HG03354 (cell line): ENCODE measurements around the gene ANXA6.
A peak's percentile ranks its signal among the peaks of the same experiment; 100 is the strongest.
"Not testable (repeated sequence)": the region's sequence is repeated elsewhere in the genome, so short reads cannot be mapped to it uniquely, and the experiment has no call there.

Experiments
- ATAC-seq: cut with Tn5 transposase; IDR thresholded peaks from one replicate; pipeline ENCODE4 v1.9.1; 2021; ENCODE audit warnings: mild to moderate bottlenecking; ENCODE audit not compliant: unreplicated experiment, poor library complexity, severe bottlenecking

The ANXA6 gene

DNA sequence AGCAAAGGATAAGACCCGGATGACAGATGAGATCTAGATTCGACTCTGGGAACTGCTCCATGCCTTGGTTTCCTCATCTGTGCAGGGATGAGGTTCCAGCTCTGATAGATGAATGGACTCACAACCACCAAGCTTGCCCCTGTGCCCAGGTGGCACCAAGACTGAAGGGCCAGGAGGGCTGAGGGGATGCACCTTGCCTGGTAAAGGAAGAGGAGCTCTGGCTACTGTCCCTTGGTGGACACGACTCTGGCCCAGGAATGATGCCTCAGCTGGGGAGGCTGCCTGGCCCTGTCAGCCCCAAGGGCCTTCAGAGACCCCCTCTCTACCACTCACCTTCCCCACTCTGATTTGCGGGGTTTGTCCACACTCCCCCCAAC is 24.9 kb upstream of the ANXA6 start:
- no peak for ATAC-seq

GRCh38 chr5:151181818-151182523 is 24.4 kb upstream of the ANXA6 start:
- ATAC-seq = no peak

- no peak for ATAC-seq
Measured at GRCh38 chr5:151180291-151180690, 22.7 kb upstream of the ANXA6 start.

- ATAC-seq = no peak
Measured at GRCh38 chr5:151179489-151179840, 21.9 kb upstream of the ANXA6 start.

DNA sequence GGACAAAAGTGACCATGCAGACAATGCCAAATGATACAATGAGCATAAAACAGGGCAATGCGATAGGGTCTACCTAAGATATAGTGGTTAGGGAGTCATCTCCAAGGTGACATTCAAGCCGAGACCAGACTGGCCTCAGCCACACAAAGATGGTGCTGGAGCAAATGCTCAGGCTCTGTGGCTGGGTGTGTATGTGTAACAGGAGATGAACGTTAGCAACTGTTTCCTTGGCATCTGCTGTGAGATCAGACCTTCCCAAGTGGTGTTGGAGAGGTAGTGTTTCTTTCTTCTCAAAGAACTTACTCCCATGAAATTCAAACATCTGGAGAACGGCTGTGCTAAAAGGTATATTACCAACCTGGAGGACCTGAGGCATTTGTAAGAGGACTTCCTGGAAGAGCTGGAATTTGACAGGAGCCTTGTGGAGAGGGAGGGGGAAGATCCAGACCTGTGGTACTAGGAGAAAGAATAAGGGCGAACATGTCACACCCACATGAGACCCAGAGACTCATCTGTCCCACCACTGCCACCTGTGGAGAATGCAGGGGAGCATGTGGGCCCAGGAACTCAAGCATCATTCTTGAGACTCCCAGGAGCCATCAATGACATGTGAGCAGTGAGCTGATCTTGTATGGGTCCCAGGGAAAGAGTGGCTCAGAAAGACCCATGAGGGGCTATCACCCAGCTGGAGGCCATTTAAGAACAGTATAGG is 21.4 kb upstream of the ANXA6 start:
- ATAC-seq = no peak

DNA sequence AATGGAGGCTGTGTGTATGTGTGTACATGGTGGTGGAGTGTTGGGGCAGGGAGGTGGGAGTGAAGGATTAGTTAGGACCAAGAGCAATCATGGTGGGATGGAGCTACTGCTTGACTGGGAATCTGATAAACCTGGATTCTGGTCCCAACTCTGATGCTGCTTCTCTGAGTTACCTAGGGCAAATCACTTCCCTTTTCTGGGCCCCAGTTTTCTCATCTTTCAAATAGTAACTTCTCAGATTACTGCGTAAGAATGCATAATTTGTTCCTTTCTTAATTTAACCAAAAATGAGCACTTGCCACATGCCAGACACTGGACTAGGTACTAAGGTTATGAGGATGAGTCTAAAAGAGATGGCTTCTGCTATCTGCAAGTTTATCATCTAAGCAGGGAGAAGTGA is 20.8 kb upstream of the ANXA6 start:
- ATAC-seq = no peak

DNA sequence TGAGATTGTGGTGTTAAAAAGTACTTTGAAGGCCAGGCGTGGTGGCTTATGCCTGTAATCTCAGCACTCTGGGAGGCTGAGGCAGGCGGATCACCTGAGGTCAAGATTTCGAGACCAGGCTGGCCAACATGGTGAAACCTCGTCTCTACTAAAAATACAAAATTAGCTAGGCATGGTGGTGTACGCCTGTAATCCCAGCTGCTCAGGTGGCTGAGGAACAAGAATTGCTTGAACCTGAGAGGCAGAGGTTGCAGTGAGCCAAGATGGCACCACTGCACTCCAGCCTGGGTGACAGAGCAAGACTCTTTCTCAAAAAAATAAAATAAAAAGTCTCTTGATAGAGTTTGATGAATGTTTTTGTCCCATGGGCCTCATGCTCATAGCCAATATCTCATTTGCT is 18.7 kb upstream of the ANXA6 start:
- not testable (repeated sequence) for ATAC-seq

DNA sequence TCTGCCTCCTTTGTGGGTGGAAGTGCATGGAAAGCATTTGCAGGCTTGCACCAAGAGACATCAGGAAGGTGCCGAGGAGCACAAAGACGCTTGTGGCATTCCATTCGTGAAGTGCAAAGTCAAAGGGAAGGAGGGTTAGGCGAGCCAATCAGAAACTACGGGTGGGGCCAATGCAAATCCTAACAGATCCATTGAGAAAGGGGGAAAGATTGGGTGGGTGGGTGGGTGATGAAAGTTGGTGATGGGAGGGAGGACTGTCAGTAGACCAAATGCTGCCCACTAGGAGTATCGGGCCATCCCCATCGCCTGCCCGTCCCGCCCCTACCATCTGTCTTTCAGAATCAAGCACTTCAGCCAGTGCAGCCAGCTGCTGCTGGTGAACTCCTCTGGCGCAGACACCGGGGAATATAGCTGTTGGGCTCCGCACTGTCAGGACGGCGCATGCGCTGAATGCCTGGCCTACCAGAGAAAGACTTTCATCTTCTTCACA is 17.1 kb upstream of the ANXA6 start:
- ATAC-seq = no peak

GRCh38 chr5:151173711-151174611 is 16.4 kb upstream of the ANXA6 start:
- no peak for ATAC-seq

GRCh38 chr5:151171529-151171928 is 13.9 kb upstream of the ANXA6 start:
- no peak for ATAC-seq

DNA sequence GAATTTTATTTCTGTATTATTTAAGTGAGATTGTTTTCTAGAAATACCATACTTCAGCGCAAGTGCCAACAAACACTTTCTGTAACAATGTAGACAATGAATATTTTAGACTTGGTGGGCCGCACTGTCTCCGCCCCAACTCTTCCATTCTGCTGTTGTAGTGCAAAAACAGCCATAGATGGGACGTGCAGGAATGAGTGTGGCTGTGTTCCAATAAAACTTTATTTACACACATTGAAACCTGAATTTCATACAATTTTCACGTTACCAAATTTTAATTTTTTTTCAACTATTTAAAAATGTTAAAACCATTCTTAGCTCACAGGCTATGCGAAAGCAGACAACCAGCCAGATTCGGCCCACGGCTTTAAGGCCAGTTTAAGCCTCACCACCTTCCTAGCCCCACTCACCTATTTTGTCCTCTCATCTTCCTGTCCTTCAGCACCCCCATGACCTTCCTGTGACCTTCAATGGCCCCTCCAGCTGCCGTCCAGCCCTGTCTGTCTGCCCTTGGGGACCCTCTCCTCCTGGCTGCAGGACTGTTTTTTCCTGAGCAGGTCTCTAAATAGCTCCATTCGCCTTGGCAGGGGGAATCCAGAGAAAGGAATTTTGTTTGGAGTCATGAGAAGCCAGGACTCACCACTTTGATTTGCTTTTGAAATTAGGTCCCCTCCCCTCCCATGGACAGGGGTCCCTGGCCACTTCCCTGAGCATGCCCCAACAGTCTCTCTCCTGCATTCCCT is 11.2 kb upstream of the ANXA6 start:
- no peak for ATAC-seq

DNA sequence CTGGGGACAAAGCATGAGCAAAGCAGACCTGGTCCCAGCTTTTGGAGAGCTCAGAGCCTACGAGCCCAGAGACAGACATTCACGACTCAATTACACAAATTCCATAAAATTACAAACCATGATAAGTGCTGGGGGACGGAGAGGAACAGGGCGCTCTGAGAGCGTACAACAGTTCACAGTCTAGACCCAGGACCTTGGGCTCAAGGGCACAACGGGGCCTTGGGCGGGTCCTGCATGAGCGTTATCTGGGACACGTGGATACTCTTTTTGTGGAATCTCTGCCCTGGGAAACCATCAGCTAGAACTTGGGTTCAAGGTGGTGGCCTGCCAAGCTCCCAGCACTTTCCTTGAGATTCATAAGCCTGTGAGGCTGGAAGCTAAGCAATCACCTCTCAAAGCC is 9.4 kb upstream of the ANXA6 start:
- ATAC-seq = no peak

DNA sequence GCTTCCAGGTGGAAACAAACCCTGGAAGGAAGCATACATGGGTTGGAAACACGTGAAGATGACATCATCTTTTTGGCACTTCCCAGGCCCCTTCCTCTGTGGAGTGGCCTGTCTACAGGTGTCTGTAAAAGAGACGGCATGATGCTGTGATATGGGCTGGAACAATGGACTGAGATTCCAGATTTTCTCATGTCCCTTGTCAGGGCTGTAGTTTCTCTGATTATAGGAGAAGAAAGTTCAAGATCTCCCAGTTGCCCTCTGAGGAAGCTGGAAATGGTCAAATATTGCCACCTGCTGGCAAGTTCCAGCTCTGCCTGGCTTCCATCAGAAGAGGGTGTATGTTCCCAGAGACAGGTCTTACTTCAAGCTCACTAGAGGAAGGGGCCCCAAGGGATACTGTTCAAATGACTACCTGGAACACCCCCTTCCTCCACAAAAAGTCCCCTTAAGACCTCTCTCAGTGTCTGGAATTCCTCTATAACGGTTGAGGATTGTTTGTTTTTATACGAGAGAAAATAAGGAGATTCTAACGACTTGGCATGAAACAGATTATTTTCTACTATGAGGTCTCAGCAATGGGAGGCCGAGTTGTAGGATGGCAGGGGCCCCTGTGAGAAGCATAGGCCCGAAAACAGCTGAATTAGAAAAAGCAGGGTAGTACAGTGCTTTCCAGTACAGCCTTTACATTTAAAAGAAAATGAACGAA is 7.3 kb upstream of the ANXA6 start:
- peak; percentile 92 for ATAC-seq

- no peak for ATAC-seq
Measured at GRCh38 chr5:151162776-151163175, 5.2 kb upstream of the ANXA6 start.

GRCh38 chr5:151159649-151160373 is 2.2 kb upstream of the ANXA6 start:
- ATAC-seq = no peak

DNA sequence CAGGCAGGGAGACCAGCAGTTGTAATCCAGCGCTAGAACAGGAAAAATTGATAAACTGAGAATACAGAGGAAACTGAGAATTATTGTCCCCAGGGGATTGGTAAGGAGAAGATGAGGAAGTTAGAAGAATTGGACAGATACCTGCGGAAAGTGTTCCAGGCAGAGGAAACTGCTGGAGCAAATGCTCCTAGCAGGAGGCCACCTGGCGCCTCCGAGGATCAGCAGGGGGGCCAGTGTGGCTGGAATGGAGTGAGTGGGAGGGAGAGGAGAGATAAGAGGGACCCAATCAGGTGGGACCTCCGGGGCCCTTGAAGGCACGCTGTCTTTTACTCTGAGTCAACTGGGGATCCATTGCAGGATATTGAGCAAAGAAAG is 695 bp upstream of the ANXA6 start:
- no peak for ATAC-seq

GRCh38 chr5:151156507-151157420 is 815 bp downstream of the ANXA6 start:
- peak; percentile 40 for ATAC-seq
